Measurements from ENCODE around the gene NFKBIZ.

DNA sequence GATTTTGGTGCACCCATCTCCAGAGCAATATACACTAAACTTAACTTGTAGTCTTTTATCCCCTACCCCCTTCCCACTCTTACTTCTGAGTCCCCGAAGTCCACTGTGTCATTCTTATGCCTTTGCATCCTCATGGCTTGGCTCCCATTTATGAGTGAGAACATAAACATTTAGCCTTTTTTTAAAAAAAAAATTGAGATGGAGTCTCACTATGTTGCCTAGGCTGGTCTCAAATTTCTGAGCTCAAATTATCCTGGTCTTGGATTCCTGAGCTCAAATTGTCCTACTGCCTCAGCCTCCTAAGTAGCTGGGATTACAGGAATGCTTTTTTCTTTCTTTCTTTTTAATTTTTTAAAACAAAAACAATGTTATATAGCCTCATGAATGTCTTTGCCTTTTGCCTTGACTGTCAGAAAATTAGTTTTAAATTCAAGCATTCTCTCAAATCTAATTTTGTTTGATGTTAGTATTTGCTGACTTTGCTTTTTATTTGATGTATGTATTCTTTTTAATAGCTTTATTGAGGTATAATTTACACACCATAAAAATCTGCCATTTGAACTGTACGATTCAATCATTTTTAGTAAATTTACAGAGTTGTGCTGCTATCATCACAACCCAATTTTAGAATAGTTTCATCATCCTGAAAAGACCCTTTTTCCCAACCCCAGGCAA lies 46.9 kb downstream of the NFKBIZ start:
- TF ChIP-seq, protein P1, sequence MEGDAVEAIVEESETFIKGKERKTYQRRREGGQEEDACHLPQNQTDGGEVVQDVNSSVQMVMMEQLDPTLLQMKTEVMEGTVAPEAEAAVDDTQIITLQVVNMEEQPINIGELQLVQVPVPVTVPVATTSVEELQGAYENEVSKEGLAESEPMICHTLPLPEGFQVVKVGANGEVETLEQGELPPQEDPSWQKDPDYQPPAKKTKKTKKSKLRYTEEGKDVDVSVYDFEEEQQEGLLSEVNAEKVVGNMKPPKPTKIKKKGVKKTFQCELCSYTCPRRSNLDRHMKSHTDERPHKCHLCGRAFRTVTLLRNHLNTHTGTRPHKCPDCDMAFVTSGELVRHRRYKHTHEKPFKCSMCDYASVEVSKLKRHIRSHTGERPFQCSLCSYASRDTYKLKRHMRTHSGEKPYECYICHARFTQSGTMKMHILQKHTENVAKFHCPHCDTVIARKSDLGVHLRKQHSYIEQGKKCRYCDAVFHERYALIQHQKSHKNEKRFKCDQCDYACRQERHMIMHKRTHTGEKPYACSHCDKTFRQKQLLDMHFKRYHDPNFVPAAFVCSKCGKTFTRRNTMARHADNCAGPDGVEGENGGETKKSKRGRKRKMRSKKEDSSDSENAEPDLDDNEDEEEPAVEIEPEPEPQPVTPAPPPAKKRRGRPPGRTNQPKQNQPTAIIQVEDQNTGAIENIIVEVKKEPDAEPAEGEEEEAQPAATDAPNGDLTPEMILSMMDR (conservative IDR thresholded peaks at IDR 0.05; ENCODE audit: low read length): no peak
- no peak for TF ChIP-seq EZH2phosphoT487 (IDR thresholded peaks at IDR 0.05; ENCODE audit: borderline replicate concordance, low read depth, low read length)
